ENCODE results near the gene RRN3.
"Not testable (repeated sequence)": the region's sequence is repeated elsewhere in the genome, so short reads cannot be mapped to it uniquely, and the experiment has no call there.

DNA sequence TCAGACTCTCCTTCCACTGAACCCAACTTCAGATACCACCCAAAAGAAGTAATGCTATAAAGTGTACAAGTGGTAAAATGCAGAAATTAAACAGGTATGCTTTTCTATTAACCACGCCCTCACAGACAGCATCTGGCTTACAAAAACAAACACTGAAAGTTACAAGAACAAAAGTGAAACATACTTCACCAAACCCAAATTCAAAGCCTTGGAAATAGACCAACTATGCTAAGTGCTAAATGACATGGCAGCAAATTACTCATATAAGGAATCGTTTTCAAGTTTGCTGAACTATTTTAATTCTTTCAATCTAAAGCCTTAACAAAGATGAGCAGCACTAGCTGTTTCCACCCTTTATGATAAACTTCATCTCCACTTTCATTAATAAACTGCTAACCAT lies 17.9 kb downstream of the RRN3 start:
- TF ChIP-seq, protein P1, sequence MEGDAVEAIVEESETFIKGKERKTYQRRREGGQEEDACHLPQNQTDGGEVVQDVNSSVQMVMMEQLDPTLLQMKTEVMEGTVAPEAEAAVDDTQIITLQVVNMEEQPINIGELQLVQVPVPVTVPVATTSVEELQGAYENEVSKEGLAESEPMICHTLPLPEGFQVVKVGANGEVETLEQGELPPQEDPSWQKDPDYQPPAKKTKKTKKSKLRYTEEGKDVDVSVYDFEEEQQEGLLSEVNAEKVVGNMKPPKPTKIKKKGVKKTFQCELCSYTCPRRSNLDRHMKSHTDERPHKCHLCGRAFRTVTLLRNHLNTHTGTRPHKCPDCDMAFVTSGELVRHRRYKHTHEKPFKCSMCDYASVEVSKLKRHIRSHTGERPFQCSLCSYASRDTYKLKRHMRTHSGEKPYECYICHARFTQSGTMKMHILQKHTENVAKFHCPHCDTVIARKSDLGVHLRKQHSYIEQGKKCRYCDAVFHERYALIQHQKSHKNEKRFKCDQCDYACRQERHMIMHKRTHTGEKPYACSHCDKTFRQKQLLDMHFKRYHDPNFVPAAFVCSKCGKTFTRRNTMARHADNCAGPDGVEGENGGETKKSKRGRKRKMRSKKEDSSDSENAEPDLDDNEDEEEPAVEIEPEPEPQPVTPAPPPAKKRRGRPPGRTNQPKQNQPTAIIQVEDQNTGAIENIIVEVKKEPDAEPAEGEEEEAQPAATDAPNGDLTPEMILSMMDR (IDR thresholded peaks at IDR 0.05), result not testable (repeated sequence)
- not testable (repeated sequence) for TF ChIP-seq EP300, POLR2AphosphoS5 (IDR thresholded peaks at IDR 0.05)

Measured in stomach (tissue), 4 donors.